GM04504 (cell line): ENCODE data around the gene TRAPPC2L.

ENCODE experiments used
- DNase-seq: peaks from one replicate; pipeline ENCODE4 v3.0.0-alpha.2; 2012; ENCODE audit warnings: low read depth

The TRAPPC2L gene

DNA sequence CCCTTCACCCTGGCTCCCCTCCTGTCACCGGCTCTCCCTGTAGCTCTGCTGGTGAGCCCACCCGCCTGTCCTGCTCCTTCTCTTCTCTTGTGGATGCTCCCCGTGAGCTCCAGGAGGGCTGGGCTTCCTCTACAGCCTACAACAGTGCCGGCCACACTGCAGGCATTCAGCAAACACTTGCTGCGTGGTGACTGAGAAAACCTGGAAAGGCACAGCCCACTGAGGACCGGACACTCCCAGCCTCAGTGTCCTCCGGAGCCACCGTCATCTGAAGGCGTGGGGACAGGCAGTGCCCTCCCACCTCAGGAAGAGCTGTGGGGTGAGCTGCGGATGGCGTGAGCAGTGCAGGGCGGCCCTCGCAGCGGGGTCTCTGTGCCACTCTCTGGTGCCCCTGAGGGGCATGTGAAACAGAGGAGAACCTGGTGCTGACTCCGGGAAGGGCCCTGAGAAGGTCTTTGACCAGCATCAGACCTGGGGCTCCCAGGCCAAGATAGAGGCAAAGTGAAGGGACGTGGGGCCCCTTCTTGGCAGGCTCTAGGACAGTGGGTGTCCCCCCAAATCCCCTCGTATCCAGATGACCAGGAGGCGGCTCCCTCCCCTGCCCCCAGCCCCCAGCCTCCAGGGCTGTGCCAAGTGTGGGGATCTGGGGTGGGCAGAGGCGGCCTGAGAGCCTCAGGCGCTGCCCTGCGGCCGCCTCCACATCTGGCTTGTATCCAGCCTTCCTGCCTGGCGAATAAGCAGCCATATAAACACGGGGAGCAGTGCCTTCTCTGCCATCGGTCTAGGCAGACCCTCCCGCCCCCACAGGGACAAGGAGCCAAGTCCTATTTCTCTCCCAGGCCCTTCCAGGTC is 53.6 kb downstream of the TRAPPC2L start:
- DNase-seq = no peak

DNA sequence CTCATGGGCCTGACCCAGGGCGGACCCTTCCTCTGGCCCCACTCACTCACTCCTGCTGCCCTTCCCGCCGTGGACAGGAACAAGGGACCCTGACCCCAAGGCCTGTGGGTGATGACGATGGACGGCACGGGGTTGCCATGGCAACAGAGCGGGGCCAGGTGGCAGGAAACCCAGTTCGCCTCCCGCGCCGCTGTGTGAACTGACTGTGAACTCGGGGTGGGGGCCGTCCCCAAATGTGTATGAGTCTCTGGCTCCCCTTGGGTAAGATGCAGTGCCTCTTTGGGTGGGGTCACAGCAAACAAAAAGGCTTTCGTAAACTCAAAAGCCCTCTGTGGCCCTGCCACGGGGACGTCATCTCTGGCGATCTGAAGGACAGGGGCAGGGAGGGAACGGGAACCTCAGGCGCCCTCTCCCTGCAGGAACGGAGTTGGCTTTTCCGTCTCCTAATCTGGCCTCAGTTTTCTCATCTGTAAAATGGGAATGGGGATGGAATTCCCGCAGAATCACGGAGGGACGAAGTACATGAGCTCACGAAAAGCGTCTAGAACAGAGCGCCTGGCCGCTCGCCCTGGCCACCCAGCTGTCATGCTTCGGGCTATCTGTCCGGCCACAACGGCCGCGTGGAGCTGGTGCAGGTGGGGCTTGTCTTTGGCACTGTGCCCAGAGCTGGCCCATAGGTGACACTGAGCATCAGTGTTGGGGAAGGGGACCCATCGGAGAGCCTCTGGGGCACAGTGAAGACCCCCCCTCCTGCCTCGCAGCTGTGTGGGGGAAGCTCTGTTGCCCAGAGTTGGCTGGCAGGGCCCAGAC is 54.4 kb downstream of the TRAPPC2L start:
- DNase-seq = no peak

DNA sequence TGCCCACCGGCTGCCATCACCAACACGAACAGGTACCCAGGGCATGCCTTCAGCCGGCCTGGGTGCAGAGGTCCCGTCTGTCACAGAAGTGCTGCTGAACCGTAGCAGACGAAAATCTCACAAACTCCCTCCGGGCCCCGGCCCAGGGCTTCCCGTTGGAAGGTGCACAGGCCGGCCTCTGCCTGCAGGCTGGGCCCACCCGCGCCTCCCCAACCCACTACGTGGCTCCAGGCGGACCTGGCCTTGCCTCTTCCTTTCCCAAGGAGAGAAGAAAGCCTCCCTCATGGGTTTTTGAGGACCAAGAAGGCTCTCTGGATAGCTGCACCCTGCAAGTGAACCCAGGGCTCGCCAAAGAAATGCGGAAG is 55.0 kb downstream of the TRAPPC2L start:
- no peak for DNase-seq
